Retinal pigment epithelial cell (primary cell): ENCODE data around the gene SOX11.

Source experiments
- DNase-seq: peaks from one replicate; pipeline ENCODE4 v3.0.0-alpha.2; 2010; ENCODE audit warnings: low read depth
- H3K4me3 ChIP-seq: 2 replicates; pipeline ENCODE4 v1.5.1; 2011; ENCODE audit warnings: mild to moderate bottlenecking, low read length, control low read depth, moderate library complexity
- TF ChIP-seq, protein P1 (sequence below): conservative IDR thresholded peaks from 2 replicates; pipeline ENCODE4 v1.5.1; 2011; ENCODE audit warnings: low read depth, low read length, control low read depth, inconsistent platforms

The SOX11 gene

DNA sequence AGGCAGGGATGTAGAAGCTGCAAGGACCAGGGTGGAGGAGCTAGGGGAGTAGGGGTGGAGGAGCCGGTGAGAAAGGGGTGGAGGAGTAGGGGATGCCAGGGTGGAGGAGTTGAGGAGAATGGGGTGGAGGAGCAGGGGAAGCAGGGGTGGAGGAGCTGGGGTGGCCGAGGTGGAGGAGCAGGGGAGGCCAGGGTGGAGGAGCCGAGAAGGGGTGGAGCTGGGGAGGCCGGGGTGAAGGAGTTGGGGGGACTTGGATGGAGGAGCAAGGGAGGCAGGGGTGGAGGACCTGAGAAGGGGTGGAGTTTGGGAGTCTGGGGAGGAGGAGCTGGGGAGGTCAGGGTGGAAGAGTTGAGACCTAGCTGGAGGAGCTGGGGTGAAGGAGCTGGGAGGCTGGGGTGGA is 13.3 kb downstream of the SOX11 start:
- no peak for DNase-seq
- H3K4me3 ChIP-seq, result no peak overlapping the region
- TF ChIP-seq, protein P1, sequence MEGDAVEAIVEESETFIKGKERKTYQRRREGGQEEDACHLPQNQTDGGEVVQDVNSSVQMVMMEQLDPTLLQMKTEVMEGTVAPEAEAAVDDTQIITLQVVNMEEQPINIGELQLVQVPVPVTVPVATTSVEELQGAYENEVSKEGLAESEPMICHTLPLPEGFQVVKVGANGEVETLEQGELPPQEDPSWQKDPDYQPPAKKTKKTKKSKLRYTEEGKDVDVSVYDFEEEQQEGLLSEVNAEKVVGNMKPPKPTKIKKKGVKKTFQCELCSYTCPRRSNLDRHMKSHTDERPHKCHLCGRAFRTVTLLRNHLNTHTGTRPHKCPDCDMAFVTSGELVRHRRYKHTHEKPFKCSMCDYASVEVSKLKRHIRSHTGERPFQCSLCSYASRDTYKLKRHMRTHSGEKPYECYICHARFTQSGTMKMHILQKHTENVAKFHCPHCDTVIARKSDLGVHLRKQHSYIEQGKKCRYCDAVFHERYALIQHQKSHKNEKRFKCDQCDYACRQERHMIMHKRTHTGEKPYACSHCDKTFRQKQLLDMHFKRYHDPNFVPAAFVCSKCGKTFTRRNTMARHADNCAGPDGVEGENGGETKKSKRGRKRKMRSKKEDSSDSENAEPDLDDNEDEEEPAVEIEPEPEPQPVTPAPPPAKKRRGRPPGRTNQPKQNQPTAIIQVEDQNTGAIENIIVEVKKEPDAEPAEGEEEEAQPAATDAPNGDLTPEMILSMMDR, result no peak

DNA sequence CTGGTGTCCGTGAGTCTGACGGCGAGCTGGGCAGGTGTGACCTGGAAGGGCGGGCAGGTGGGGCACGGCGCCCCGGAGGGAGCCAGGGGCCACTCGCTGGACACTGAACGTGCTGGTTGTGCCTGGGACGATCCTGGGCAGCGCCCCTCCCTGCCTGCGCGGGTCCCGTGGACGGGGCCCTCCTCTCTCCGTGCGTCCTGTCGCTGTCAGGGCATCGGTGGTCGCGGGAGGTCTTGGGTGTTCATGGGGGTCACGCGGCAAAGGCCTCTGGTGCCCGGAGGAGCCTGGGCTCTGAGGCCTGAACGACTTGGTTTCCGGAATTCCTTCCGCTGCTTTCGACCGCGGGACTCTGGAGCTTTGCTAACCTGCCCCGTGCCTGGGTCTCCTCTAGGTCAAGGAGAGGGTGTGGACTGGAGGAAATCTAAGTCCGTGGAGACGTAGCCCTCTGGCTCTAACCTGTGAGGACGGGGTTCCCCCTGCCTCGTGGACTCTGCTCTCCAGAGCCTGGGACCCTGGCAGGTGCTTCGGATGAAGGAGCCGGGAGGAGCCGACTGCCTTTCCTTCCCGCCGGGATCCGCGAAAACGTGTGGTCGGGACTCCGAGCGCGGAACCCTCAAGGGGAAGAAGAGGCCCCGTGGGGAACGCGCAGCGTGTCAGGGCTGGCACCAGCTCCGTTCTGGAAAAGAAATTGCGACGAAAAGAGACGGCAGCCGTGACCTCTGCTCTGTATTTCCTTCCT is 14.7 kb downstream of the SOX11 start:
- TF ChIP-seq, protein P1, result no peak
- H3K4me3 ChIP-seq, result no peak overlapping the region
- no peak for DNase-seq

DNA sequence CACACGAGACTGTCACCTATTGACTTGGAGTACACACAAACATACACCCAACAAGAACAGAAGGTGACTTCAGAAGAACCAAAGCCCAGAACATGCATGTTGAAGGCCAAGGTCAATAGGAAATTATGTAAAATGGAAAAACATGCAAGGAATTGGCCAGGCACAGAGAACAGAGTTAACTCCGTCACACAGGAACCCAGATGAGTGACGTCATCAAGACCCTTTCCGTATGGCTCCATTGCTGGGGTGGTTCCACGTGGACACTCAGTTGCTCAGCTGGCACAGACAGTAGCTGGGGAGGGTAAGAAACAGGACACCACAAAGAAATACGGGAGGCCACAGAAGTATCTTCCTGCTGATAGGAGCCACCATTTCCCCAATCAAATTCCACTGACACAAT is 18.4 kb downstream of the SOX11 start:
- TF ChIP-seq, protein P1, result no peak
- no peak for DNase-seq
- H3K4me3 ChIP-seq, result no peak overlapping the region

DNA sequence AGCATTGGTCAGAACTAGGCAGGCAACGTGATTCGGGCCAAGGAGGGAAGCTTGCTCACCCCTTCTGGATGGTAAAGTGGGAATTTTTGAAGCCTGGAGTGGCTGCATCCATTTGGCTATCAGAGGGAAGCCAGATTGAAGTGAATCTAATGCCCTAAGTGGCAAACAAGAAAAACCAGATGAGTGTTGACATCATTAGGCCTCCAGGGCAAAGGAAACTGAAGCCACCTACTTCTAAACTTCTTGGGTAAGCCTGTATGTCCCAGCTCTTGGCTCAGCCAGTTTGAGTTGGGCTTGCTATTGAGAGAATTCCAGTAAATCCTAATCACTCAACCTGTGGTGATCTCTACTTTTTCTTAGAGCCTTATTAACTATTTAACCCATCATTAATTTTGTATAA is 20.9 kb downstream of the SOX11 start:
- no peak for DNase-seq
- H3K4me3 ChIP-seq, result no peak overlapping the region
- TF ChIP-seq, protein P1, result no peak

DNA sequence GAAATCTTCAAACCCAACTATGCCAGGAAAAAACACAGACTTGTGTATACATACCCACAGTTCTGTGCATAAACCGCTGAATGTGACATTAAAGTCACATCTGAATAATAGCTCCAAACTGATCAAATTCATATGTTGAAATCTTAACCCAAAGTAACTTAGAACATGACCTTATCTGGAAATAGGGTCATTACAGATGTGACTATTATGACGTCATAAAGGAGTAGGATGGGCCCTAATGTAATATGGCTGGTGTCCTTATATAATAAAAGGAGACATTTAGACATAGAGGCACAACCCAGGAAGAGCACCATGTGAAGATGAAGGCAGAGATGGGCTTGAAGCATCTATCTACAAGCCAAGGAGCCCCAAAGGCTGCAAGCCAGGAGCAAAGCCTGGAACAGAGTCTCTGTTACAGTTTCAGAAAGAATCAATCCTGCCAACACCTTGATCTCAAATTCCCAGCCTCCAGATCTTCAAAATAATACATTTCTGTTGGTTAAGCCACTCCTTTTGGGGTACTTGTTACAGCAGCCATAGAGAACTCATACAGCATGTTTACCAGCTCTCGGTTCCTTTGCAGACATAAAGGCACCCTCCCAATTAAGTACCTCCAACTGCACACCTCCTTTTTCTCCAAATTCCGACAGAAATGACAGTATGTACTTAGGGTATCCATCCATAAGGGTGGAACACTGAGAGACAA is 27.6 kb downstream of the SOX11 start:
- TF ChIP-seq, protein P1, result no peak
- DNase-seq, result no peak
- H3K4me3 ChIP-seq, result no peak overlapping the region

DNA sequence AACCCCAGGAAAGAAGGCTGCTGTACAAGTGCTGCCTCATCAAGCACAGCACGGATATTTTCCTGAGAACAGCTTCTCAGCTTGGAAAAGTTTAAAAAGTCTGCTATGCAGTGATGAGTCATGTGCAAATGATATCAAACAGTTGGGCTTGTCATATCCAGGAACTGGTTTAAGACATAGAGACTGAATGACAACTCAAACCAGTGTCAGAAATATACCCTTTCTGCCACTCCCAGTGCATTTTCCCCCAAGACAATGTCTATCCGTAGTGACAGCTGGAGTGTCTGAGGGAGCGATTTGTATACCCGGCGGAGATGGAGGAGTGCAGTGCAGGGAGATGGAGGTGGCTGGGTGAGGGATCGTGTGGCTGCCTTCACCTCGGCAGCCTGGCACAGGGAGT is 28.2 kb downstream of the SOX11 start:
- TF ChIP-seq, protein P1, result no peak
- DNase-seq, result peak; percentile 22
- no peak overlapping the region for H3K4me3 ChIP-seq

DNA sequence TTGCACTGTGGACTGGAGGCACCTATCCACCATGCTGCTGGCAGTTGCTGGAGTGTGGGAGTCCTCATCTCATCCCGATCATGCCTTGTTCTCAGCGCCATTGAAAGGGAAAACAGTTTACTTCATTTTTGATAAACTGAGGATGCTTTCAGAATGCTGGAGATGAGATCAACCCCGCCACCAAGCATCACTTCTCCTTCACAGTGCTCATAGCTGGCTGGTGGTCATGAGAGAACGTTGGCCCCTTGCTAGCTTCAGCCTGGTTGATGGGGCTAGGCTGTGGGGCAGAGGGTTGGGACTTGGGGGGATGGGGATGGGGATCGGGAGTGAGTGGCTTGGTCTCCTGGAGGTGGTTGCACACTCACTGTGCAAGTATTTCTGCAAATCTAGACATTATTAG is 30.1 kb downstream of the SOX11 start:
- no peak overlapping the region for H3K4me3 ChIP-seq
- no peak for DNase-seq
- TF ChIP-seq, protein P1, result no peak
